ENCODE results near the gene TMEM37. TPM values are rescaled to one million over a fixed set of nuclear protein-coding genes. Genes with fewer than 3 reads are reported as not detected.

The TMEM37 gene
- total RNA-seq, 1 donor from 2014 or later = 11.4 TPM

DNA sequence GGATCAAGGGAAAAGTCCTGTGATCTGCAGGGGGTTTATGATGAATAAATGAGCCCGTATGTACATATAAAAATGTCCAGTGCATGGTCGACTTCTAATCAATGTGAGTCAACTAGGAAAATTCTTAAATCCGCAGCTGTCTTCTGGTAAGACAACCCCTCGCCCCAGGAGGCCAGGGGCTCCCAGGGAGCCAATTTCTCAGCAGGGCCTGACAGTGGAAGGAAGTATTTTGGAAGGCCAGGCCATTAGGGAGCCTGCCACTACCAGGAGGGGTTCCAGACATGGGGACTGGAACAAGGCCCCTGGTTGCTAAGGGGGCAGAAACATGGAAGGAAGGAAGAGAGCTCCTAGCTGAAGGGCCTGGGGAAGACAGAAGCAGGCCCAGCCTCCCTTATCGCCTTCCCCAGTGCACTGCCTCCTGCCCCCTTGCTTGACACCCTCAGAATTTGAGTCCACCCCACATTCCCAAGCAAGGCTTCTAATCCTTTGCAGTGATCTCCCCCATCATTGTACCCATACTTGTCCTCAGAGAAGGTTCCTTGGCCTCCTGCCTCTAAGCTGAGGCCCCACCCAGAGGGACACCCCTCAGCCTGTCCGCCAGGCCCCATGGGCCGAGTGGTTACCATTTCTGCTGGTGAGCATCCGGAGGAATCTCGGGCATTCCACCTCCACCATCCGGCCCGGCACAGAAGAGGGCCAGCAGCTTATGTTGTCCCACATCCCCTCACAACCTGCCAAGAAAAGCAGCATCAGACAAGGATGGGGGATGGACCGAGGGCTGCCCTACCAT, 46.7 kb downstream of the TMEM37 start:
- DNase-seq (ENCODE audit: low read depth) = no peak

- no peak for DNase-seq (ENCODE audit: low read depth)
These were observed 47.3 kb downstream of the TMEM37 start for GRCh38 chr2:119478978-119479295.

DNA sequence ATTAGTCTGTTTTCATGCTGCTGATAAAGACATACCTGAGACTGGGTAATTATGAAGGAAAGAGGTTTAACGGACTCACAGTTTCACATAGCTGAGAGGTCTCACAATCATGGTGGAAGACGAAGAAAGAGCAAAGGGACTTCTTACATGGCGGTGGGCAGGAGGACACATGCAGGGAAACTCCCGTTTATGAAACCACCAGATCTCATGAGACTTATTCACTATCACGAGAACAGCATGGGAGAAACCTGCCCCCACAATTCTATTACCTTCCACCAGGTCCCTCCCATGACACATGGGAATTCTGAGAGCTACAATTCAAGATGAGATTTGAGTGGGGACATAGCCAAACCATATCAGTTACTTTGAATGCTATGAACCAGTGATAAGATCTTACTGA, 48.5 kb downstream of the TMEM37 start:
- DNase-seq (ENCODE audit: low read depth) = no peak

GRCh38 chr2:119480718-119481142, 49.1 kb downstream of the TMEM37 start:
- DNase-seq (ENCODE audit: low read depth) = no peak

DNA sequence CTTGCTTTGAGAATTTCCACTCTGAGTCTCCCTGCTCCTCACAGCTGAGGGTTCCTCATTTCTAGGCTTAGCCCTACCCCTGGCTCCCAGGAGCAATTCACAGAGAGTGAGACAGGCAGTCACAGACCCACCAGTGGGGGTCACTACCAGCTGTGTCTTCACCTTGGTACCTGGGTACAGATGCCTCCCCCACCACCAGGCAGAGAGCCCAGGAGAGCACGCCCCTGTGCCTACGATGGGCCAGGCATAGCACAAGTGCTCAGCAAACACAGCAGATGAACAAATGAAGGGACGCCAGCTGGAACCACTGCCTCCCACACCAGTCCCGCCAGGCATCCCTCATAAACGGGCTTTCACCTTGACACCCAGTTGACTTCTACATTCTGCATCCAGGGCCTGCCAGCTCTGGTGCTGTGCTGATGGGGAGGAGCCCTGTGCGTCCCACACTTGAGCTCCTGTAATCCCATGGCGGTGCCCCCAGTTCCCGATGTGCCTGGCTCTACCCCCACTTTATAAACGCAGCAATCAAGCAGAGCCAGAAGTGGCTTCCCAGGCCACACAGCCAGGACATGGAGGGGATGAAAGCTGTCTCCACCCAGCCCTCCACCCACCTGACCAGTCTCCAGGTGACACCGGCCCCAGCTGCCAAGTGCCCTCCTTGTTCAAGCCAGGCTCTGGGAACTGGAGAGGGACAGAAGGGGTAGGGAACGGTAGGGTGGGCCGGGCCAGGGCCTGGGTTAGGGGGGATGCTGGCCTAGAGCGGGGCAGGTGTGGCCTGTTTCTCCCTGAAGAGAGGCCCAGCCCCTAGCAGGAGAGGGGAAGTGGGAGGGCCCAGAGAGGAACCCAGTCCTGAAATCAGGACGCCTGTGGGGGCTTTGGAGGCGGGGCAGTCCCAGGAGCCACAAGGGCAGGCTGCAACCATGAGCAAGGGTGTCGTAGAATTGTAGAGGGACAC, 50.1 kb downstream of the TMEM37 start:
- DNase-seq (ENCODE audit: low read depth) = no peak

DNA sequence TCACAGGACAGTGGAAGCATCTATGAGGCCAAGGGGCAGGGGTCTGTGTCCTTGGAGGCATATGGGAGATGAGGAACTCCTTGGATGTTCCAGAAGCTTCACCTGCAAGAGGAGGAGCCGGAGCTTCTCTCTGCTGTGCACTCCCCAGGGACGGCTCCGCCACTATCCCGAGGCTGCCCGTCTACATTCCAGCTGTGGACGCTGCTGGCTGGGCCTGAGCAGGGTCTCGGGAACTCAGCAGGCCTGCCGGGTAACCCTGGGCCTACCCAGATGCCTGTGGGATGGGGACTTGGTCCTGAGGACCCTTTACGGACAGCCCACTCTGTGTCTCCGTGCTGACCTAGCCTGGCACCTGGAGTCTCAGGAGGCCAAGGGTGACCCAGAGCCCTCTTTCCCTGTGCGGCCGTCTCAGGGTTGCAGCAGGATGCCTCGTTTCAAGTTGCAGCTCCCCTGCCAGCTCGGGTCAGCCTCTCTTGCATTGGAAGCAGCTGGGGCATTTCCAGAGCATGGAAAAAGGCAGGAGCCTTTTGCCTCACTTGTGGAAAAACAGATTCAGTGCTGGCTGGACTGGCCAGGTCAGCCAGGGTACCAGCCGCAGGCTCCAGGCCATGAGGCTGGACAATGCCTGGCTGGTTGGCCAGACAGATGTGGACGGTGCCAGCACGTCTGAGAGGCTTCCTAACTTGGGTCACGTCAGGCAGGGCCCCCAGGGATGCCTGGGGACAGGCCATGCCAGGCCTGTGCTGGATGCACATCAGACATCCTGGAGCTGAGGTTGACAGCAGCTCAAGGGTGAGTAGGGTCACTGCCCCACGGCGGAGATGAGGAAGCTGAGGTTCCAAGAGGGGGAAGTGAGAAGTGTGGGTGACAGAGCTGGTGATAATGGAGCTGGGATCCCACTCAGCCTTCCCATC, 51.1 kb downstream of the TMEM37 start:
- DNase-seq (ENCODE audit: low read depth) = no peak

DNA sequence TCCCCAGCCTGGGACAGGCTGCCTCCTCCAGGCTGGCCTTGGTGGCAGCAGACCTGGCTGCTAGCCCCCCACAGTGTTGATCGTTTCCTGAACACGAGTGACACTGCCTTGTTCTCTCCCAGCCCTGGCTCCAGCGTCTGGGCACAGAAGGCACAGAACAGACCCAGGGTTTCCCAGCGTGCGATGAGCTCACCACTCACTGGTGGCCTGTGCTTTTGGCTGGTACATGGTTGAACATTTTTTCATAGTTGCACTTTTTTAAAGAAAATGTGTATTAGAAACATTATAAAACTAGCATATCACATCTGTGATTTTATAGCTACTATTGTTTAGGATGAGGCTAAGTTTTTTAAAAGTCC, 51.7 kb downstream of the TMEM37 start:
- no peak for DNase-seq (ENCODE audit: low read depth)

DNA sequence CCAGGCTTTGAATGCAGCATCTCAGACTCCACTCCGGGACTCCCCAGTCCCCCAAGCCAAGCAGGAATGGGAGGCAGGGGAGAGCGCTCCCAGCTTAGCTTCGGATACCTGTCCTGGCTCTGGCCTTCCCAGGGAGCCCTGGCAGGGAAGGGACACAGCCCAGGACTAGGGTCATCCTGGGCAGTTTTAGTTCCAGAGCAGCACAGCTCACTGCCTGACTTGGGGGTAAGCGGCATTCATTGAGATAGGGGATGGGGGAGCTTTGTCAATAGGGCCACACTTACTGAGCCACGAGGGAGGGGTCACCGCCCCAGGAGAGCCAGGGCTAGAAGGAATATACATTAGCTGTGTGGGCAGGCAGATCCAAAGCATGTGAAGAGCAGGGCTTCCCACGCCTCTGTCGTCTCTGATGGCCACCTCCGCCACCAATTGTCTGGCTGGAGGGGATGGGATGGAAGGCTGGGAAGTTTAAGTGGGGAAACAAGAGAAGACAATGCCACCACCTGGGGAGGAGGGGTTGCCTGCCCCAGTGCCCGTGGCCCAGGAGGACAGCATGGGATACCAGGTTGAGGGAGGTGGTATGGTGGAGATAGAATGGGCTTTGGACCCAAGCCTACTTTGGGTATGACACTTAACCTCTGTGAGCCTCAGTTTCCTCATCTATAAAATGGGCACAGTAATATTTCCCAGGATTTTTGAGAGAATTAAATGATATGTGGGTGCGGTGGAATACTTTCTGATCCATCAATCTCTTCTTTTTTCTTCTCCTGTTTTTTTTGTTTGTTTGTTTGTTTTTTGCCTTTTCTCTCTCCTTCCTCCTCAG, 52.5 kb downstream of the TMEM37 start:
- no peak for DNase-seq (ENCODE audit: low read depth)

GRCh38 chr2:119484834-119485233, 53.2 kb downstream of the TMEM37 start:
- no peak for DNase-seq (ENCODE audit: low read depth)

DNA sequence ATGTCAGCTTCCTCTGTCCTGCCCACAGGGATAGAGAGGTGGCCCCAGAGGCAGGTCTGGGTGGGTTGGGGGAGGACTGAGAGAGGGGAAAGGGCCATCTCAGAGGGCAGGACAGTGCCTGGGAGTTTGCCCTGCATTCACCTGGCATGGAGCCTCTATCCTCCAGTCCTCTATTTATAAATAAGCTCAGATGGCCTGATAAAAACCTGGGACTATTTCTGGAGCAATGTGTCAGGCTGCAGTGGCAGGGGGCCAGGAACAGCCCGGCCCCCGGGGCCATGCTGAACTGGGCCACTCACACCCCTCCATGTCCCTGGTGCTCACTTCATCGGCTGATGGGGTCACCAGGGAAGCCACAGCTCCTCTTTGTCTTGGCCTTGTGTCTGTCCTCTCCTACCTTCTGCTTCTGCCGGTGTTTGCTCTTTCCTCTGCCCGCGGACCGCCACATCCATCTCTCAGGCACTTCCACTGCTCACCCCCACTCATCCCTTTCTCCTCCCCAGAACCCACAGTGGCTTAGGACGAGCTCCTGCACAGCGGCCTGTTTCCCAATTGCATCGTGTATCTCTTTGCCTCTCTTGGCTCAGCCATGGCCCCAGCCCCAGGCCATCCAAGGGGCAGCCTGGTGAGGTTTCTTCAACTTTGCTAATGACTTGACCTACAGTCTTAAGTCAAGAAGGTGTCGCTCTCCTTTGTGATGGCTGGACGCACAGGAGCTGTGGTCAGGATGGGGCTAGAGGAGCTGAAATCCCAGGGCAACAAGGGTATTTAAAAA, 53.9 kb downstream of the TMEM37 start:
- DNase-seq (ENCODE audit: low read depth) = no peak

- no peak for DNase-seq (ENCODE audit: low read depth)
These were observed 54.7 kb downstream of the TMEM37 start for GRCh38 chr2:119486196-119486827.

DNA sequence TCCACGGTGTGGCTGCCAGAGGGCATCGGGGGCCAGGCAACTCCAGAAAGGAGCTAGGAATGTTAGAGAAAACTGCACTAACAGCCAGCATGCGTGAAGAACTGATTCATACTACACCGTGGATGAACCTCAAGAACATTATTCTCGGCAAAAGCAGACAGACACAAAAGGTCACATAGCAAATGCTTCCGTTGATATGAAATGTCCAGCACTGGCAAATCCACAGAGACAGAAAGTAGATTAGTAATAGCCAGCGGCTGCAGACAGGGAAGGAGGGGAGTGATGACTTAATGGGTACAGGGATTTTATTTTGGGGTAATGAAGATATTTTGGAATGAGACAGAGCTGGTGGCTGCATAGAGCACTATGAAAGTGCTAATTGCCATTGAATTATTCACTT, 55.2 kb downstream of the TMEM37 start:
- peak; percentile 78 for DNase-seq (ENCODE audit: low read depth)

DNA sequence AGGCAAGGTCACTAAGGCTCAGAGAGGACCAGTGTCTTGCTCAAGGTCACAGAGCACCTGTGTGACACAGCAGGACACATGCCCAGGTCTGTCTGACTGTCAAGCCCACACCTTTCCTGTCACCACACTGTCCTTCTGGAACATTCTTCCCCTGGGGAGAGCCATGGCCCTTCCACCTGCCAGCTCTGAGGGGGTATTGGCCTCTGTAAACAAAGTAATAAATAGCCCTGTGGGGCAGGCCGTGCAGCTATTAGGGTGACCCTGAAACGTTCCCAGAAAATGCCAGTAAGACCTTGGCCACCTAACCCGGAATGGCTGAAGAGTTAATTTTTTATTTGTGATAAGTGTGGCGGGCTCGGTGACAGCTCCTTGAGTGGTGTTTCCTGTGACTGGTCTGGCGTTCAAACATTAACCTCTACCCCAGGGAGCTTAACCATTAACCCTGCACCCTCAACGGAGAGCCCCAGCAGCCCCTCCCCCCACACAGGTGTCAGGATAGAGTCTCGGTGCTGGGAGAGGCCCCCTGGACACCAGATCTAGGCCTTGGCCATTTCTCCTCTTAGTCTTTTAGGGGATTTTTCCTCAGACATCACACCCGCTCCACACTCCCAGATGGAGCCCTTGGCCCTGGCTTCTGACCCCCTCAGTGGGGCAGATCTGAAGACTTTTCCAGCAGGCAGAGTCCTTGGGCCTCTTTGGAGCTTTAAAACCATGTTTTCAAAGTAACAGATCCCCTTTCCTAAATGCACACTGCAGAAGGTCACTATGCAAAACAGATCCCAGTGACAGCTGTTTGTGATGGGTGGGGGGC, 56.0 kb downstream of the TMEM37 start:
- peak; percentile 86 for DNase-seq (ENCODE audit: low read depth)

Other genes starting within 250 kb of the TMEM37 start
- 18.9 and 24.5 TPM in 2 replicates for gene STEAP3, start 208.0 kb upstream of the TMEM37 start, total RNA-seq
- 5.9 and 7.5 TPM in 2 replicates for gene C2orf76, start 65.0 kb upstream of the TMEM37 start, total RNA-seq
- gene DBI, start 64.9 kb upstream of the TMEM37 start, total RNA-seq = 103 and 126 TPM in 2 replicates
- 6.2 TPM in 1 of 2 replicates, not detected in the other for gene SCTR, start 92.6 kb downstream of the TMEM37 start, total RNA-seq
- gene CFAP221, start 112.6 kb downstream of the TMEM37 start, total RNA-seq = 2.1 and 22.9 TPM in 2 replicates
- 9.6 and 13.0 TPM in 2 replicates for gene TMEM177, start 247.3 kb downstream of the TMEM37 start, total RNA-seq

Data from renal cortical epithelial cell (primary cell).